IMR-90 (cell line): ENCODE measurements around the gene VPS54. TPM values are rescaled to one million over a fixed set of nuclear protein-coding genes. Genes with fewer than 3 reads are reported as not detected.

Experiments
- ATAC-seq: fragments of 200-7000 bp; cut with Tn5 transposase; 2 replicates; pipeline ENCODE4 v1.9.1; 2020; ENCODE audit warnings: low read depth, mild to moderate bottlenecking, moderate library complexity
- BruUV-seq: library from RNA; stranded (reverse); fragments of 400-500 nt; replicated peaks from 2 replicates; lab custom pipeline; 2021; lab: Mats Ljungman, UMichigan
- CTCF ChIA-PET: fragments of 300-600 bp; formaldehyde crosslinking; extraction: SDS; loops from one replicate; lab custom pipeline; 2021; ENCODE audit warnings: antibody characterized with exemption; lab: Yijun Ruan, JAX
- POLR2A ChIA-PET: fragments of 300-600 bp; sonication (Branson Sonifier 250); formaldehyde crosslinking; loops from one replicate; lab custom pipeline; 2022; ENCODE audit warnings: antibody characterized with exemption; ENCODE audit not compliant: unreplicated experiment; lab: Charles Lee
- DNase-seq: peaks from one replicate; pipeline ENCODE4 v3.0.0; 2013
- H2AFZ ChIP-seq: replicated peaks from 2 replicates; pipeline ENCODE3; 2013; ENCODE audit warnings: low read length, mild to moderate bottlenecking; ENCODE audit not compliant: poor library complexity
- H2AK5ac ChIP-seq: 2 replicates; pipeline ENCODE4 v1.6.1; 2013; ENCODE audit warnings: low read depth, low read length, inconsistent platforms
- H2AK9ac ChIP-seq: replicated peaks from 2 replicates; pipeline ENCODE3; 2013; ENCODE audit warnings: mild to moderate bottlenecking, low read depth, low read length, moderate library complexity; ENCODE audit not compliant: poor library complexity
- H2BK120ac ChIP-seq: 2 replicates; pipeline ENCODE4 v1.6.1; 2013; ENCODE audit warnings: low read depth, low read length, inconsistent platforms
- H2BK15ac ChIP-seq: 3 replicates; pipeline ENCODE4 v1.6.1; 2013; ENCODE audit warnings: low read depth, low read length, inconsistent platforms
- H2BK20ac ChIP-seq: 2 replicates; pipeline ENCODE4 v1.6.1; 2013; ENCODE audit warnings: low read depth, mild to moderate bottlenecking, inconsistent platforms, low read length, moderate library complexity
- H2BK5ac ChIP-seq: 2 replicates; pipeline ENCODE4 v1.6.1; 2013; ENCODE audit warnings: mild to moderate bottlenecking, low read depth, low read length, inconsistent platforms; ENCODE audit not compliant: poor library complexity, severe bottlenecking
- H3K14ac ChIP-seq: replicated peaks from 2 replicates; pipeline ENCODE4 v1.6.1; 2013; ENCODE audit warnings: low read depth, low read length, inconsistent platforms
- H3K18ac ChIP-seq: 2 replicates; pipeline ENCODE4 v1.6.1; 2013; ENCODE audit warnings: low read depth, low read length, control low read depth
- H3K23ac ChIP-seq: 2 replicates; pipeline ENCODE4 v1.6.1; 2013; ENCODE audit warnings: low read depth, low read length, inconsistent platforms
- H3K27ac ChIP-seq: 2 replicates; pipeline ENCODE4 v1.5.1; 2013; ENCODE audit warnings: mild to moderate bottlenecking, control low read depth, low read length; ENCODE audit not compliant: insufficient read depth
- H3K27me3 ChIP-seq: 2 replicates; pipeline ENCODE4 v1.6.1; 2013; ENCODE audit warnings: low read length; ENCODE audit not compliant: control insufficient read depth, insufficient read depth
- H3K36me3 ChIP-seq: 2 replicates; pipeline ENCODE4 v1.6.1; 2013; ENCODE audit warnings: low read length, mixed read lengths; ENCODE audit not compliant: control insufficient read depth, insufficient read depth
- H3K4ac ChIP-seq: 2 replicates; pipeline ENCODE4 v1.6.1; 2013; ENCODE audit warnings: low read depth, low read length, inconsistent platforms
- H3K4me1 ChIP-seq: 2 replicates; pipeline ENCODE4 v1.6.1; 2013; ENCODE audit warnings: low read length, mixed read lengths; ENCODE audit not compliant: control insufficient read depth, insufficient read depth
- H3K4me2 ChIP-seq: 2 replicates; pipeline ENCODE4 v1.6.1; 2013; ENCODE audit warnings: low read depth, mild to moderate bottlenecking, control low read depth, low read length, moderate library complexity
- H3K4me3 ChIP-seq: 2 replicates; pipeline ENCODE4 v1.5.1; 2013; ENCODE audit warnings: low read depth, mild to moderate bottlenecking, control low read depth, low read length, moderate library complexity; ENCODE audit not compliant: insufficient read depth
- H3K56ac ChIP-seq: 2 replicates; pipeline ENCODE4 v1.6.1; 2013; ENCODE audit warnings: low read length, inconsistent platforms; ENCODE audit not compliant: insufficient read depth; ENCODE audit errors: extremely low read depth
- H3K79me1 ChIP-seq, 2 experiments: 2 replicates each; pipeline ENCODE4 v1.6.1; 2013; ENCODE audit warnings: low read length in 2 of 2, inconsistent platforms in 1 of 2, low read depth in 1 of 2
- H3K9ac ChIP-seq: 2 replicates; pipeline ENCODE4 v1.6.1; 2013; ENCODE audit warnings: low read depth, low read length, control low read depth
- H3K9me1 ChIP-seq: 2 replicates; pipeline ENCODE4 v1.6.1; 2013; ENCODE audit warnings: low read length, inconsistent platforms; ENCODE audit not compliant: insufficient read depth
- H3K9me3 ChIP-seq: 2 replicates; pipeline ENCODE4 v1.6.1; 2013; ENCODE audit warnings: low read length; ENCODE audit not compliant: control insufficient read depth, insufficient read depth
- H4K20me1 ChIP-seq: 2 replicates; pipeline ENCODE4 v1.6.1; 2013; ENCODE audit warnings: low read length, inconsistent platforms; ENCODE audit not compliant: insufficient read depth
- H4K5ac ChIP-seq: 2 replicates; pipeline ENCODE4 v1.6.1; 2013; ENCODE audit warnings: mild to moderate bottlenecking, low read depth, low read length, control low read depth
- H4K8ac ChIP-seq, 2 experiments: 2 replicates each; pipeline ENCODE4 v1.6.1; 2013; ENCODE audit warnings: low read depth in 2 of 2, low read length in 2 of 2, control low read depth in 1 of 2, inconsistent platforms in 1 of 2
- H4K91ac ChIP-seq: 2 replicates; pipeline ENCODE4 v1.6.1; 2013; ENCODE audit warnings: low read depth, low read length, inconsistent platforms; ENCODE audit not compliant: insufficient read depth
- BHLHE40 ChIP-seq: fragments of 150-350 bp; IDR thresholded peaks from 2 replicates; pipeline ENCODE4 v1.6.1; 2016; ENCODE audit warnings: mild to moderate bottlenecking, low read depth, low read length
- CEBPB ChIP-seq: IDR thresholded peaks from 2 replicates; pipeline ENCODE4 v1.6.1; 2012; ENCODE audit warnings: low read depth, low read length, improper control_type of control experiment
- CHD1 ChIP-seq: IDR thresholded peaks from 2 replicates; pipeline ENCODE4 v1.6.1; 2012; ENCODE audit warnings: low read depth, low read length, improper control_type of control experiment
- MAFK ChIP-seq: IDR thresholded peaks from 2 replicates; pipeline ENCODE4 v1.6.1; 2012; ENCODE audit warnings: low read depth, low read length, improper control_type of control experiment
- MXI1 ChIP-seq: IDR thresholded peaks from 2 replicates; pipeline ENCODE4 v1.6.1; 2012; ENCODE audit warnings: low read depth, mild to moderate bottlenecking, low read length, moderate library complexity, borderline replicate concordance
- POLR2A ChIP-seq: IDR thresholded peaks from 2 replicates; pipeline ENCODE4 v1.6.1; 2012; ENCODE audit warnings: mild to moderate bottlenecking, low read depth, low read length
- RFX5 ChIP-seq: IDR thresholded peaks from 2 replicates; pipeline ENCODE4 v1.8.0; 2012; ENCODE audit warnings: low read depth, mild to moderate bottlenecking, low read length, moderate library complexity
- WGBS, 2 experiments: methylation state at CpG; one replicate each; pipeline versions ENCODE4 v1.1.5 to v1.1.7; 2013; ENCODE audit warnings: missing lambda C conversion rate in 2 of 2; ENCODE audit not compliant: insufficient read length in 1 of 2; ENCODE audit errors: extremely low coverage in 2 of 2; 5-methylcytosine and 5-hydroxymethylcytosine counted together
- dilution Hi-C: fragments of 300-500 bp; cut with HindIII; formaldehyde crosslinking; loops from one replicate; pipeline ENCODE4 v1.14.3; 2018; ENCODE audit warnings: low sequenced_read_pairs; ENCODE audit not compliant: unreplicated experiment
- in situ Hi-C: fragments of 300-500 bp; cut with MboI; formaldehyde crosslinking; loops from 3 replicates; pipeline ENCODE4 v1.14.3; 2019; ENCODE audit warnings: low sequenced_read_pairs, inconsistent platforms, mixed read lengths
- intact Hi-C: fragments of 100-400 bp; cut with micrococcal nuclease; formaldehyde crosslinking; loops from 2 replicates; pipeline ENCODE4 v1.10.0; 2022
- polyA plus RNA-seq, 3 experiments: library from polyadenylated mRNA; depleted of rRNA; stranded (reverse); fragments of >200 nt; gene quantifications; 2 replicates each; pipeline ENCODE4 v1.2.3, GENCODE V29; 2012; ENCODE audit warnings: low replicate concordance in 1 of 3
- total RNA-seq: library from RNA; depleted of rRNA; stranded (reverse); fragments of >200 nt; gene quantifications from 2 replicates; pipeline ENCODE4 v1.2.3, GENCODE V29; 2012
- TF ChIP-seq, protein P1 (sequence below): conservative IDR thresholded peaks from 2 replicates; pipeline ENCODE4 v1.5.1; 2012; ENCODE audit warnings: mild to moderate bottlenecking, low read depth, low read length, improper control_type of control experiment
- TF ChIP-seq, protein P2 (sequence below): fragments of 150-350 bp; IDR thresholded peaks from 2 replicates; pipeline ENCODE4 v1.6.1; 2017; ENCODE audit warnings: mild to moderate bottlenecking, antibody characterized with exemption, low read length, low read depth

Gene VPS54
- total and polyA plus RNA-seq, 2 of the 4 experiments (the other 2 are of a cell fraction): 7.1 to 18.1 TPM

DNA sequence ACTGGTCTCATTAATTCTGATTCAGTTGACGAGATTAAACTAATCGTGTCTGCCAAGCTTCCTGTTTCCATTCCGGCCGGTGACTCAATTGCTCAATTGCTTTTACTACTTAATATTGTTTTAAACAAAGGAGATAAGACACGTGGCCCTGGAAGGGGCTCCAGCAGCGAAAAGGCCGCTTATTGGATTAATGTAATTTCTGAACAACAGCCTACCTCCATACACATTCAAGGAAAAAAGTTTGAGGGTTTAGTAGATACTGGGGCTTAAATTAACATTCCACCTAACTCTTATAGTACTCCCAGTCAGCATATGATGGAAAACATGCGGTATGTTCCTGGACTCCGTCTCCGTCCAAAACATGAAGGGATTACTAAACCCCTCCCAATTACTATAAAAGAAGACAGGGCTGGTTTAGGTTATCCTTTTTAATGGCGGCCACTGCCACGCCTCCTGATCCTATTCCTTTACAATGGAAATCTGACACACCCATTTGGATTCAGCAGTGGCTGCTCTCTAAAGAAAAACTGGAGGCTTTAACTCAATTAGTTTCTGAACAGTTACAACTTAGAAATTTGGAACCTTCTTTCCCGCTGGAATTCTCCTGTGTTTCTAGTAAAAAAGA, 27.1 kb downstream of the VPS54 start:
- Histone ChIP-seq H3K4me1 (no peaks in the 10 kb centered on the region; the same call in 1 of the 2 replicates), H3K23ac (no peak overlapping the region), H2AK5ac (no peak overlapping the region), H3K4me2 (no peak overlapping the region), H3K4me3 (no peak overlapping the region), H3K9me3 (no peaks in the 10 kb centered on the region), H2BK120ac (no peak overlapping the region), H3K18ac (no peak overlapping the region), H2AFZ (no peak overlapping the region), H4K5ac (no peak overlapping the region), H4K8ac (no peak overlapping the region), H3K4ac (no peak overlapping the region), H2BK15ac (no peak overlapping the region), H4K91ac (no peak overlapping the region), H3K9me1 (no peaks in the 10 kb centered on the region), H3K14ac (no peak overlapping the region), H3K27ac (no peak overlapping the region), H3K9ac (no peak overlapping the region), H3K36me3 (no peaks in the 10 kb centered on the region), H2BK5ac (no peak overlapping the region), H3K27me3 (no peaks in the 10 kb centered on the region), H2AK9ac (no peak overlapping the region), H3K79me1 (peaks cover 30 to 40% of the 10 kb centered on the region in 2 experiments), H3K56ac (no peak overlapping the region), H2BK20ac (no peak overlapping the region), H4K20me1 (peaks cover 7% of the 10 kb centered on the region; the same call in 1 of the 2 replicates)
- ChIA-PET CTCF (no interaction called here), POLR2A (no interaction called here)
- ATAC-seq (no peak), DNase-seq (no peak)
- no CpG with 5 or more reads among the region's 13 CpGs for WGBS, 2 experiments
- no TSS peak for BruUV-seq
- intact Hi-C loops: no loop called here
- in situ Hi-C loops: no loop called here
- TF ChIP-seq MXI1 (no peak), BHLHE40 (no peak), CHD1 (no peak), MAFK (no peak), CEBPB (no peak), RFX5 (no peak), POLR2A (no peak)
- TF ChIP-seq, protein P1, sequence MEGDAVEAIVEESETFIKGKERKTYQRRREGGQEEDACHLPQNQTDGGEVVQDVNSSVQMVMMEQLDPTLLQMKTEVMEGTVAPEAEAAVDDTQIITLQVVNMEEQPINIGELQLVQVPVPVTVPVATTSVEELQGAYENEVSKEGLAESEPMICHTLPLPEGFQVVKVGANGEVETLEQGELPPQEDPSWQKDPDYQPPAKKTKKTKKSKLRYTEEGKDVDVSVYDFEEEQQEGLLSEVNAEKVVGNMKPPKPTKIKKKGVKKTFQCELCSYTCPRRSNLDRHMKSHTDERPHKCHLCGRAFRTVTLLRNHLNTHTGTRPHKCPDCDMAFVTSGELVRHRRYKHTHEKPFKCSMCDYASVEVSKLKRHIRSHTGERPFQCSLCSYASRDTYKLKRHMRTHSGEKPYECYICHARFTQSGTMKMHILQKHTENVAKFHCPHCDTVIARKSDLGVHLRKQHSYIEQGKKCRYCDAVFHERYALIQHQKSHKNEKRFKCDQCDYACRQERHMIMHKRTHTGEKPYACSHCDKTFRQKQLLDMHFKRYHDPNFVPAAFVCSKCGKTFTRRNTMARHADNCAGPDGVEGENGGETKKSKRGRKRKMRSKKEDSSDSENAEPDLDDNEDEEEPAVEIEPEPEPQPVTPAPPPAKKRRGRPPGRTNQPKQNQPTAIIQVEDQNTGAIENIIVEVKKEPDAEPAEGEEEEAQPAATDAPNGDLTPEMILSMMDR: no peak
- TF ChIP-seq, protein P2, sequence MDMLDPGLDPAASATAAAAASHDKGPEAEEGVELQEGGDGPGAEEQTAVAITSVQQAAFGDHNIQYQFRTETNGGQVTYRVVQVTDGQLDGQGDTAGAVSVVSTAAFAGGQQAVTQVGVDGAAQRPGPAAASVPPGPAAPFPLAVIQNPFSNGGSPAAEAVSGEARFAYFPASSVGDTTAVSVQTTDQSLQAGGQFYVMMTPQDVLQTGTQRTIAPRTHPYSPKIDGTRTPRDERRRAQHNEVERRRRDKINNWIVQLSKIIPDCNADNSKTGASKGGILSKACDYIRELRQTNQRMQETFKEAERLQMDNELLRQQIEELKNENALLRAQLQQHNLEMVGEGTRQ: no peak
- dilution Hi-C loops: no loop called here
